Gastrocnemius medialis (tissue), 4 donors: Measurements from ENCODE around the gene LRRC8D. TPM values are rescaled to one million over a fixed set of nuclear protein-coding genes. Genes with fewer than 3 reads are reported as not detected.
A peak's percentile ranks its signal among the peaks of the same experiment; 100 is the strongest.

Source experiments
- ATAC-seq, 2 donors: fragments of 150-250 bp; one replicate each; pipeline ENCODE4 v1.9.1; 2016
- DNase-seq, 2 donors: peaks; one replicate each; pipeline ENCODE4 v3.0.0-alpha.2; 2019
- H3K27ac ChIP-seq, 4 donors: fragments of 200-600 bp; sonication (generic); 1 replicate in 1 of 4; 2 replicates in 3 of 4; pipeline ENCODE4 v1.5.1; 2016 to 2018; ENCODE audit warnings: mild to moderate bottlenecking in 2 of 4, moderate library complexity in 1 of 4
- H3K27me3 ChIP-seq, 3 donors: fragments of 200-600 bp; sonication (generic) in 2 of 3; 1 replicate in 1 of 3; 2 replicates in 2 of 3; pipeline versions ENCODE4 v1.5.1 to v1.6.0; 2016 to 2019; ENCODE audit warnings: mild to moderate bottlenecking in 1 of 3, moderate library complexity in 1 of 3
- H3K36me3 ChIP-seq, 2 donors: fragments of 200-600 bp; sonication (generic) in 1 of 2; one replicate each; pipeline ENCODE4 v1.5.1; 2017 to 2018
- H3K4me1 ChIP-seq, 2 donors: fragments of 200-600 bp; sonication (generic) in 1 of 2; one replicate each; pipeline ENCODE4 v1.5.1; 2016 to 2017; ENCODE audit warnings: mild to moderate bottlenecking in 2 of 2
- H3K4me3 ChIP-seq, 4 donors: fragments of 200-600 bp; sonication (generic) in 3 of 4; 1 replicate in 1 of 4; 2 replicates in 3 of 4; pipeline ENCODE4 v1.5.1; 2016 to 2019; ENCODE audit warnings: mild to moderate bottlenecking in 2 of 4
- H3K9me3 ChIP-seq, 3 donors: fragments of 200-600 bp; sonication (generic) in 2 of 3; 1 replicate in 1 of 3; 2 replicates in 2 of 3; pipeline ENCODE4 v1.5.1; 2016 to 2019
- CTCF ChIP-seq, 5 experiments: fragments of 450-650 bp in 3 of 5; fragments of 200-600 bp in 2 of 5; sonication (generic) in 2 of 5; IDR thresholded peaks in 4 of 5; conservative IDR thresholded peaks in 1 of 5; 1 replicate in 4 of 5; 2 replicates in 1 of 5; pipeline ENCODE4 v1.5.1; 2016 to 2019; ENCODE audit warnings: antibody characterized with exemption in 5 of 5, mild to moderate bottlenecking in 3 of 5, moderate library complexity in 3 of 5
- POLR2A ChIP-seq, 2 donors: fragments of 450-650 bp; IDR thresholded peaks; one replicate each; pipeline ENCODE4 v1.6.1; 2017; ENCODE audit warnings: antibody characterized with exemption in 2 of 2, mild to moderate bottlenecking in 2 of 2, moderate library complexity in 2 of 2
- in situ Hi-C, 4 donors: fragments of 200-750 bp; cut with MboI; loops; one replicate each; pipeline versions ENCODE4 v1.15.0 to v1.8.0; 2017; ENCODE audit warnings: low sequenced_read_pairs in 4 of 4
- intact Hi-C: fragments of 100-400 bp; cut with DNase I; formaldehyde crosslinking; loops from one replicate; pipeline ENCODE4 v1.15.1; 2023; ENCODE audit warnings: low total_unique reads
- total RNA-seq, 4 donors: library from RNA; depleted of rRNA; stranded (reverse); fragments of >200 nt; gene quantifications; one replicate each; pipeline versions ENCODE4 v1.1.0 to v1.2.3, GENCODE V29; 2016

LRRC8D gene
- total RNA-seq, 4 donors from 2014 or later, result 3.0 to 15.0 (median 9.2) TPM

GRCh38 chr1:89941110-89941766 is 120.4 kb downstream of the LRRC8D start:
- in situ Hi-C loops, result no loop called here
- no peaks in the 10 kb centered on the region for H3K36me3 ChIP-seq
- DNase-seq (no peak), ATAC-seq (no peak)
- no peaks in the 10 kb centered on the region for H3K27me3 ChIP-seq
- H3K4me1 ChIP-seq, result peaks cover 9 to 16% of the 10 kb centered on the region in 2 donors
- H3K4me3 ChIP-seq, result no peak overlapping the region
- intact Hi-C loops, result no loop called here
- H3K27ac ChIP-seq, result no peak overlapping the region
- no peak for TF ChIP-seq CTCF (IDR thresholded peaks at IDR 0.05 in 4 of 5, conservative IDR thresholded peaks at IDR 0.05 in 1 of 5)
- H3K9me3 ChIP-seq, result no peaks in the 10 kb centered on the region

- Histone ChIP-seq H3K4me3 (no peak overlapping the region), H3K36me3 (no peaks in the 10 kb centered on the region), H3K27me3 (no peaks in the 10 kb centered on the region), H3K9me3 (no peaks in the 10 kb centered on the region), H3K27ac (no peak overlapping the region), H3K4me1 (peaks cover 9 to 16% of the 10 kb centered on the region in 2 donors)
- intact Hi-C loops (no loop called here), in situ Hi-C loops (no loop called here)
- ATAC-seq (no peak), DNase-seq (no peak)
- TF ChIP-seq CTCF (IDR thresholded peaks at IDR 0.05 in 4 of 5, conservative IDR thresholded peaks at IDR 0.05 in 1 of 5) (no peak), POLR2A (IDR thresholded peaks at IDR 0.05) (no peak)
Measured at GRCh38 chr1:89942014-89942413, 121.2 kb downstream of the LRRC8D start.

GRCh38 chr1:89942825-89943658 is 122.2 kb downstream of the LRRC8D start:
- no peaks in the 10 kb centered on the region for H3K27me3 ChIP-seq
- no peaks in the 10 kb centered on the region for H3K9me3 ChIP-seq
- H3K36me3 ChIP-seq, result no peaks in the 10 kb centered on the region
- TF ChIP-seq POLR2A (IDR thresholded peaks at IDR 0.05) (no peak), CTCF (IDR thresholded peaks at IDR 0.05 in 4 of 5, conservative IDR thresholded peaks at IDR 0.05 in 1 of 5) (no peak)
- in situ Hi-C loops, result no loop called here
- intact Hi-C loops, result no loop called here
- H3K27ac ChIP-seq, result no peak overlapping the region
- ATAC-seq (peak in 1 of 2 donors; percentile 5), DNase-seq (no peak)
- peaks cover 9 to 10% of the 10 kb centered on the region in 2 donors for H3K4me1 ChIP-seq
- no peak overlapping the region for H3K4me3 ChIP-seq

- Histone ChIP-seq H3K27me3 (no peaks in the 10 kb centered on the region), H3K4me3 (no peak overlapping the region), H3K36me3 (no peaks in the 10 kb centered on the region), H3K4me1 (peaks cover 0 to under 1% of the 10 kb centered on the region in 2 donors), H3K9me3 (no peaks in the 10 kb centered on the region), H3K27ac (no peak overlapping the region)
- in situ Hi-C loops (no loop called here), intact Hi-C loops (no loop called here)
- DNase-seq (no peak), ATAC-seq (no peak)
- TF ChIP-seq CTCF (IDR thresholded peaks at IDR 0.05 in 4 of 5, conservative IDR thresholded peaks at IDR 0.05 in 1 of 5) (no peak), POLR2A (IDR thresholded peaks at IDR 0.05) (no peak)
Measured at GRCh38 chr1:89943846-89944781, 123.3 kb downstream of the LRRC8D start.
